ENCODE measurements around the gene OCIAD2. TPM values are rescaled to one million over a fixed set of nuclear protein-coding genes. Genes with fewer than 3 reads are reported as not detected.
A peak's percentile ranks its signal among the peaks of the same experiment; 100 is the strongest.
"Not testable (repeated sequence)": the region's sequence is repeated elsewhere in the genome, so short reads cannot be mapped to it uniquely, and the experiment has no call there.

Gene OCIAD2
- total RNA-seq, 1 experiment from 2014 or later: 40.0 TPM

DNA sequence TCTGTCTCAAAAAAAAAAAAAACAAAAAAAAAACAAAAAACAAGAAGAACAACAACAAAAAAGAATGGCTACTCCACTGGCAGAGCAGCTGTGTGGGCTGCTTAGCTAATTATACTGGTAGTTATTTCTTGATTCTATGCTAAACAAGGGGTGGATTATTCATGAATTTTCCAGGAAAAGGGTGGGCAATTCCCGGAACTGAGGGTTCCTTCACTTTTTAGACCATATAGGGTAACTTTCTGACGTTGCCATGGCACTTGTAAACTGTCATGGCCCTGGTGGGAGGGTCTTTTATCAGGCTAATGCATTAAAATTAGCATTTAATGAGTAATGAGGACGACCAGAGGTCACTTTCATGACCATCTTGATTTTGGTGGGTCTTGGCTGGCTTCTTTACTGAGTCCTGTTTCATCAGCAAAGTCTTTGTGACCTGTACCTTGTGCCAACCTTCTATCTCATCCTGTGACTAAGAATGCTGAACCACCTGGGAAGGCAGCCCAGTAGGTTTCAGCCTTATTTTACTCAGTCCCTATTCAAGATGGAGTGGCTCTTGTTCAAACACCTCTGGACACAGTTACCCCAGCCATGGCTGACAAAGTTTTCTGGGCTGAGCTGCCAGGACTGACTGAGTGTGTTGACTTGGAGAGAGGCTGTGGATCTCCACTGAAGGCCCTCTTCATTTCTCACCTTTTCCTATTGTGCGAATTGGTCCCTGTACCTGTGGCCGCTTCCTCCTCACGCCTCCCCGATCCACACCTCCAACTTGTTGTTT, 1.3 kb upstream of the OCIAD2 start:
- DNase-seq (ENCODE audit: low read depth): no peak

DNA sequence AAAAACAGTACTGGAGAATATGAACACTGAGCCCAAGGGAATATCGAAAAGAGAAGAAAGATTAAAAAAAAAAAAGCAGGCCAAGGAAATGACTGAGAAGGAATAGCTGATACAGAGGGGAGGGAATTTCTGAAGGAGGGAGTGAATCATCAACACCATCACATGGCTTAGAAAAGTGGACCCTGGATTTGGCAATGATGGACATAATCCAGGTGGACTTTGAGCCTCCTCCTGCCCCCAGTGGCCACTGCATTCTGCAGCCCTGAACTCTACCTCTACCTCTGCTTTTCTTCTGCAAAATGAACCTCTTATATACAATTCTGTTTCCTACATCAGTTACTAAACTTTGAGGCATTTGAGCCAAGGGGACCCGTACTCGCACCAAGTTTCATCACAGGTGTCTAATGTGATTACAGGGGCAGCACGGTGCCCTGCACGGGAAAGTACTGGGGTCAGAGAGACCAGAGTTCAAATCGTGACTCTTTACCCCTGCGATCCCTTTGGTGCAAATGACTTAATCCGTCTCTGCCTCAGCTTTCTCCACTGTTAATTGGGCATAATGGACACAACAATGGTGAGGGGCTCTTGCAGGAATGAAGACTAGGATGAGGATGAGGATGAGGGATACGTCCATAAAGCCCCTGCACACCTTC, 1.1 kb downstream of the OCIAD2 start:
- DNase-seq (ENCODE audit: low read depth): peak; percentile 40

- DNase-seq (ENCODE audit: low read depth): no peak
Observed at GRCh38 chr4:48904541-48905142, 1.9 kb downstream of the OCIAD2 start.

GRCh38 chr4:48904101-48904500, 2.5 kb downstream of the OCIAD2 start:
- no peak for DNase-seq (ENCODE audit: low read depth)

GRCh38 chr4:48902266-48902665, 4.3 kb downstream of the OCIAD2 start:
- DNase-seq (ENCODE audit: low read depth): peak; percentile 61

- DNase-seq (ENCODE audit: low read depth): no peak
Observed at GRCh38 chr4:48901196-48901595, 5.4 kb downstream of the OCIAD2 start.

DNA sequence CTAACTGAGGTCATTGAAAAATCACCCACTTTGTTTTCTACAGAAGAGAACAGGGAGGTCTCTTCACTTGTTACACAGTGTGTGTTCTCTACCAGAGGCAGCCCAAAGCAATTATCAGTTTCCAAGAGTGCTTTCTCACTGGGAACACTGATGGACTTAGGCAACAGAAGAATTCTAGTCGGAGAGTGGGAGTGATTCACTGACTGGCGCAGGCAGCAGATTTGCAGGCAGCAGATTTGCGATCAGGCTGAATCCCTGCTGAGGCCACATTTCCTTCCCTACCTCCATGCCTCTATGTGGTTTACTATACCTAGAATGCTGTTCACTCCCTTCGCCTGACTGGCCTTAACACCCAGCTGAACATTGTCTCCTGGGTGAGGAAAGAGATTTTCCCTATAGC, 6.6 kb downstream of the OCIAD2 start:
- DNase-seq (ENCODE audit: low read depth): peak; percentile 68

DNA sequence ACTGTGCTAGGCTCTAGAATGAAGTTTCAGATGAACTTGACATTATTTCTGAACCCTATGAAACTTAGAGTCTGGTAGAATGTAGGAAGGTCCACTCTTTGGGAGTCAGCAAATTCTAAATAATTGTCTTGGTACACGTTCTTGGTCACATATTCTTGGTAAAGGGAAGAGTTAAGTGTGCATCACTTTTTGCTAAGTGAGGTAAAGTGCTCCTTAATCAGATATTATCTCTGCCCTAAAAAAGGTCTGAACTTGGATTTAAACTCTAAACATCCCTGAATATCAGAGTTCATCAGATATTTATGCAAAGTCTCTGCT, 7.2 kb downstream of the OCIAD2 start:
- DNase-seq (ENCODE audit: low read depth): no peak

- peak; percentile 53 for DNase-seq (ENCODE audit: low read depth)
Observed at GRCh38 chr4:48898733-48899431, 7.7 kb downstream of the OCIAD2 start.

DNA sequence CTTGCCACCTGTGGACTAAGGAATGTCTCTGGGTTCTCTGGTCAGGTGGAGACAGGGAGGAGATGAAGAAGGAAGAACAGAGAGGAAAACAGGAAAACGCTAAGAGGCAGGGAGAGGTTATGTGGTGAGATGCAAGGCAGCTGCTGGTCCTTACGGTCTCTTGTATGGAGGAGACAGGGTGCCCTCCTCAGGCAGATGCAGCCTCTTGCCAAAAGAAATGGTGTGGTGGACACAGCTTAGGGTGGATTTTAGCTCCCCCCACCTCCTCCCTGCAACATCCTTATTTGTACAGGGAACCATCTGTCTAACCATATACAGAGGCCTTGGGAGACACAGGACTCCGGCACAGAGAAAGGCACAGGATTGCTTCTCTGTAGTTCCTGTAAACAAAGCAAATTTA, 9.7 kb downstream of the OCIAD2 start:
- no peak for DNase-seq (ENCODE audit: low read depth)

GRCh38 chr4:48891028-48891619, 15.4 kb downstream of the OCIAD2 start:
- no peak for DNase-seq (ENCODE audit: low read depth)

- DNase-seq (ENCODE audit: low read depth): not testable (repeated sequence)
Observed at GRCh38 chr4:48889750-48890149, 16.8 kb downstream of the OCIAD2 start.

GRCh38 chr4:48881646-48882045, 24.9 kb downstream of the OCIAD2 start:
- not testable (repeated sequence) for DNase-seq (ENCODE audit: low read depth)

DNA sequence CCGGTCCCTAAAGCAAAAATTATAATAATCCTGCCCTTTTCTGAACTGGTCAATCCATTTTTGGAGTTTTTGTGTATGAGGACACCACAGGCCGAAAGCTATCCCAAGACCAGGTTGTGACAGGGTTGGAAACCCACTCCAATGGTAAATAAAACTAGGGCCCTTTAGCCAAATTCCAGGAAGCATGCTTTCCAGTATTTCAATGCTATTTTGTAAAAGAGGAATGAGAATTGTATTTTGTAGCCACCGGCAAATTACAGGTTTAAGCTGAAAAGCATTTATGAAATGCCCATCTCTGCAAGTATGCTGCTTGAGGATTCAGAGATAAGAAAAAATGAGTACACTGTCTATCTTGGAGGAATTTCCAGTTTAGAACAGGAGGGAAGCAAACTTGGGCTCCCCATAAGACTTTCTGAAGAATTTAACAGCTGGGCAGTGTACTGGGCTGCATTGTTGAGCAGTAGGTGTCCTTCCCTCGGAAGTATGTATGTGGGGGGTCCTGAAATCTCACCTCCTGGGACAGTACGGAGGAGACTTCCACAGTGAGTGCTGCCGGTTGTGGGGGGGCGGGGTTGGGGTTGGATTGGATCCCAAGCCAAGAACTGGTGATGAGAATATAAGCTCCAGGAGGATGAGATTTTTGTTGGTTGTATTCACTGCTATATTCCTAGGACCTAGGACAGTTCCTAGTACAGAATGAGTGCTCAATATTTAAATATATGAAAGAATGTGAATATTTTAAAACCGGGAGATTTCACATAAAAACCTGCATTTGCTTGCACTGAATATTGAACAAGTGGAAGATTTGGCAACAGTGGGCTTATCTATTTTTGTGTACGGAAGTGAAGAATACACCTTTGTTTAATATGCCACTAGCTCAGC, 26.8 kb downstream of the OCIAD2 start:
- no peak for DNase-seq (ENCODE audit: low read depth)

GRCh38 chr4:48877827-48878535, 28.6 kb downstream of the OCIAD2 start:
- DNase-seq (ENCODE audit: low read depth): no peak

- not testable (repeated sequence) for DNase-seq (ENCODE audit: low read depth)
Observed at GRCh38 chr4:48864696-48865095, 41.9 kb downstream of the OCIAD2 start.

GRCh38 chr4:48863728-48864127, 42.8 kb downstream of the OCIAD2 start:
- no peak for DNase-seq (ENCODE audit: low read depth)

- DNase-seq (ENCODE audit: low read depth): no peak
Observed at GRCh38 chr4:48862661-48863060, 43.9 kb downstream of the OCIAD2 start.

- DNase-seq (ENCODE audit: low read depth): no peak
Observed at GRCh38 chr4:48862038-48862437, 44.5 kb downstream of the OCIAD2 start.

GRCh38 chr4:48858130-48858529, 48.4 kb downstream of the OCIAD2 start:
- no peak for DNase-seq (ENCODE audit: low read depth)
